H9 (cell line): ENCODE data around the gene LRP1-AS. TPM values are rescaled to one million over a fixed set of nuclear protein-coding genes. Genes with fewer than 3 reads are reported as not detected.

Experiments
- DNase-seq: peaks from one replicate; pipeline ENCODE4 v3.0.0-alpha.2; 2017
- H2AFZ ChIP-seq: one replicate; pipeline ENCODE4 v1.6.1; 2013; ENCODE audit warnings: mild to moderate bottlenecking, low read length, control low read depth, moderate library complexity
- H2AK5ac ChIP-seq: 2 replicates; pipeline ENCODE4 v1.6.1; 2013; ENCODE audit warnings: low read length, control low read depth, mixed read lengths; ENCODE audit not compliant: insufficient read length
- H2BK120ac ChIP-seq: one replicate; pipeline ENCODE4 v1.6.1; 2013; ENCODE audit warnings: low read depth, mild to moderate bottlenecking, low read length, control low read depth, inconsistent platforms; ENCODE audit not compliant: poor library complexity, severe bottlenecking
- H2BK12ac ChIP-seq: 2 replicates; pipeline ENCODE4 v1.6.1; 2013; ENCODE audit warnings: low read length, control low read depth, mixed read lengths, low read depth; ENCODE audit not compliant: insufficient read length
- H2BK15ac ChIP-seq: 2 replicates; pipeline ENCODE4 v1.6.1; 2013; ENCODE audit warnings: low read depth, low read length, control low read depth
- H2BK20ac ChIP-seq: one replicate; pipeline ENCODE4 v1.6.1; 2013; ENCODE audit warnings: low read depth, mild to moderate bottlenecking, low read length, control low read depth, inconsistent platforms; ENCODE audit not compliant: poor library complexity, severe bottlenecking
- H2BK5ac ChIP-seq: 2 replicates; pipeline ENCODE4 v1.6.1; 2013; ENCODE audit warnings: low read length, control low read depth, mixed read lengths; ENCODE audit not compliant: insufficient read length
- H3K14ac ChIP-seq: 2 replicates; pipeline ENCODE4 v1.6.1; 2013; ENCODE audit warnings: low read length, control low read depth; ENCODE audit not compliant: insufficient read depth
- H3K18ac ChIP-seq: 2 replicates; pipeline ENCODE4 v1.6.1; 2013; ENCODE audit warnings: low read depth, mild to moderate bottlenecking, mixed read lengths, low read length, control low read depth; ENCODE audit not compliant: insufficient read length
- H3K23ac ChIP-seq: 2 replicates; pipeline ENCODE4 v1.6.1; 2013; ENCODE audit warnings: low read length, control low read depth, mixed read lengths, low read depth; ENCODE audit not compliant: insufficient read length
- H3K23me2 ChIP-seq: 2 replicates; pipeline ENCODE4 v1.6.1; 2013; ENCODE audit warnings: low read depth, mild to moderate bottlenecking, mixed read lengths, low read length, control low read depth; ENCODE audit not compliant: insufficient read length, poor library complexity, severe bottlenecking
- H3K27ac ChIP-seq: 2 replicates; pipeline ENCODE4 v1.5.1; 2013; ENCODE audit warnings: low read length, control low read depth, mixed read lengths, low read depth; ENCODE audit not compliant: insufficient read length
- H3K27me3 ChIP-seq: 2 replicates; pipeline ENCODE4 v1.6.1; 2013; ENCODE audit warnings: low read length, control low read depth, inconsistent platforms; ENCODE audit not compliant: insufficient read depth
- H3K4ac ChIP-seq: 2 replicates; pipeline ENCODE4 v1.6.1; 2013; ENCODE audit warnings: low read depth, mild to moderate bottlenecking, control low read depth, inconsistent platforms, low read length, moderate library complexity
- H3K4me1 ChIP-seq: 2 replicates; pipeline ENCODE4 v1.6.1; 2013; ENCODE audit warnings: low read length, control low read depth, inconsistent platforms; ENCODE audit not compliant: insufficient read depth
- H3K4me2 ChIP-seq: 2 replicates; pipeline ENCODE4 v1.6.1; 2013; ENCODE audit warnings: low read length, control low read depth, mixed read lengths; ENCODE audit not compliant: insufficient read length, insufficient read depth
- H3K56ac ChIP-seq: 2 replicates; pipeline ENCODE4 v1.6.1; 2013; ENCODE audit warnings: low read depth, mild to moderate bottlenecking, mixed read lengths, low read length, control low read depth; ENCODE audit not compliant: insufficient read length
- H3K79me1 ChIP-seq: 2 replicates; pipeline ENCODE4 v1.6.1; 2013; ENCODE audit warnings: low read depth, mild to moderate bottlenecking, moderate library complexity, low read length, control low read depth, inconsistent platforms; ENCODE audit not compliant: insufficient read depth, poor library complexity, severe bottlenecking
- H3K79me2 ChIP-seq: 2 replicates; pipeline ENCODE4 v1.6.1; 2013; ENCODE audit warnings: low read length, control low read depth, inconsistent platforms; ENCODE audit not compliant: insufficient read depth
- H3K9ac ChIP-seq: 2 replicates; pipeline ENCODE4 v1.6.1; 2013; ENCODE audit warnings: low read length, control low read depth, mixed read lengths; ENCODE audit not compliant: insufficient read length; ENCODE audit errors: extremely low read depth
- H3K9me3 ChIP-seq: one replicate; pipeline ENCODE4 v1.6.1; 2013; ENCODE audit warnings: low read depth, low read length, inconsistent platforms; ENCODE audit not compliant: control insufficient read depth
- H3T11ph ChIP-seq: one replicate; pipeline ENCODE4 v1.6.1; 2013; ENCODE audit warnings: mild to moderate bottlenecking, low read length, control low read depth, inconsistent platforms
- H4K20me1 ChIP-seq: one replicate; pipeline ENCODE4 v1.6.1; 2013; ENCODE audit not compliant: control insufficient read depth, insufficient read length, insufficient read depth
- H4K5ac ChIP-seq: 2 replicates; pipeline ENCODE4 v1.6.1; 2013; ENCODE audit warnings: low read depth, mild to moderate bottlenecking, mixed read lengths, low read length, control low read depth; ENCODE audit not compliant: insufficient read length
- H4K8ac ChIP-seq: replicated peaks from 2 replicates; pipeline ENCODE4 v1.6.1; 2013; ENCODE audit warnings: low read length, control low read depth, mixed read lengths, low read depth; ENCODE audit not compliant: insufficient read length
- H4K91ac ChIP-seq: 2 replicates; pipeline ENCODE4 v1.6.1; 2013; ENCODE audit warnings: low read depth, mild to moderate bottlenecking, moderate library complexity, mixed read lengths, low read length, control low read depth; ENCODE audit not compliant: insufficient read length
- H3K27ac Mint-ChIP-seq, 3 experiments: 2 replicates in 2 of 3; 3 replicates in 1 of 3; pipeline ENCODE4 v1.8.0; 2020 to 2021; ENCODE audit warnings: mixed read lengths in 3 of 3, mild to moderate bottlenecking in 1 of 3, moderate library complexity in 1 of 3
- H3K27me3 Mint-ChIP-seq: 2 replicates; pipeline ENCODE4 v1.8.0; 2021; ENCODE audit warnings: low read depth, mild to moderate bottlenecking, moderate library complexity, mixed read lengths
- H3K36me3 Mint-ChIP-seq, 3 experiments: 2 replicates in 2 of 3; 3 replicates in 1 of 3; pipeline ENCODE4 v1.8.0; 2020 to 2021; ENCODE audit warnings: low read depth in 3 of 3, mixed read lengths in 3 of 3; ENCODE audit not compliant: insufficient read depth in 1 of 3
- H3K4me1 Mint-ChIP-seq, 2 experiments: 2 replicates each; pipeline ENCODE4 v1.8.0; 2020; ENCODE audit warnings: mixed read lengths in 2 of 2
- H3K4me3 Mint-ChIP-seq, 2 experiments: 2 replicates in 1 of 2; 3 replicates in 1 of 2; pipeline ENCODE4 v1.8.0; 2020 to 2021; ENCODE audit warnings: mild to moderate bottlenecking in 2 of 2, mixed read lengths in 2 of 2, moderate library complexity in 1 of 2
- H3K9me3 Mint-ChIP-seq, 2 experiments: 2 replicates in 1 of 2; 3 replicates in 1 of 2; pipeline ENCODE4 v1.8.0; 2020; ENCODE audit warnings: mild to moderate bottlenecking in 2 of 2, mixed read lengths in 2 of 2, moderate library complexity in 1 of 2
- CTCF ChIP-seq: fragments of 200-600 bp; sonication (generic); conservative IDR thresholded peaks from 3 replicates; pipeline ENCODE4 v1.8.0; 2021; ENCODE audit warnings: antibody characterized with exemption, mild to moderate bottlenecking
- WGBS: extraction: QIAGEN DNeasy Blood & Tissue Kit; methylation state at CpG from one replicate; pipeline ENCODE4 v1.1.7; 2013; ENCODE audit warnings: missing lambda C conversion rate, low lambda C conversion rate, mixed read lengths; ENCODE audit not compliant: insufficient read length; ENCODE audit errors: extremely low coverage; 5-methylcytosine and 5-hydroxymethylcytosine counted together
- total RNA-seq: library from RNA; stranded (reverse); gene quantifications from 2 replicates; pipeline ENCODE4 v1.2.1, GENCODE V29; 2021

The LRP1-AS gene
- total RNA-seq, 1 experiment from 2014 or later = not detected

DNA sequence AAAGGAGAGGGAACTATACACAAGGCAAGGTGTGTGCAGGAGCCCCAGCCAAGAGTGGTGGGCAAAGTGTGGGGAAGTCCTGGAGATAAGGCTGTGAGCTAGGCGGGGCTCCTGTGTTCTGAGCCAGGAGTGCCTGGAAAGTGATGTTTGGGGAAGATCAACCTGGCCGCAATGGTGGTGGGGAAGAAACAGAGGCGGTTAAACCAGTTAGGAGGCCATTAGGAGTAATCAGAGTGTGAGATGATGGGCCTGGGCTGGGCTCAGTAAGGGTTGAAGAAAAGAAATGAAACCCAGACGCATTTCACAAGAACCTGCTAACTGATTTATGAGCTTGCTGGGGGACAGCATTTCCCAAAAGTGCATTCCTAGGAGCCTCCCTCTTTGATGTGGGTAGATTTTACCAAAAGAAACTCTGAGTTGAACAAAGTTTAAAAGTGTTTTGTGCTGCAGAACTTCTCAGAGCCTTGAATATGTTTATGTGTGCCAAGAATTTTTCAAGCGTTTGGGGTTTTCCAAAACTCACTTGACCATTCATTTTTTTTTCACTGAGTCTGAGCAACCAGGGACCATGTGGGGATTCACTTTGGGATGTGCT, 34.2 kb upstream of the LRP1-AS start:
- no peak overlapping the region for H2AK5ac ChIP-seq
- H3K36me3 Mint-ChIP-seq = peaks cover 50 to 92% (median 91%) of the 10 kb centered on the region in 3 experiments; a peak in 6 of 7 replicates
- no peak overlapping the region for H3K56ac ChIP-seq
- H2BK20ac ChIP-seq = no peak overlapping the region
- TF ChIP-seq CTCF = no peak
- H2BK15ac ChIP-seq = no peak overlapping the region
- H3K9me3 ChIP-seq = no peaks in the 10 kb centered on the region
- peaks cover 4 to 5% of the 10 kb centered on the region in 2 experiments for H3K4me1 Mint-ChIP-seq
- DNase-seq = no peak
- no peak overlapping the region for H3T11ph ChIP-seq
- no peaks in the 10 kb centered on the region for H3K79me1 ChIP-seq
- H3K4me3 Mint-ChIP-seq = no peak overlapping the region
- no peak overlapping the region for H3K4ac ChIP-seq
- H3K18ac ChIP-seq = no peak overlapping the region
- no peak overlapping the region for H3K14ac ChIP-seq
- no peaks in the 10 kb centered on the region for H3K79me2 ChIP-seq
- H3K4me2 ChIP-seq = no peak overlapping the region
- no peaks in the 10 kb centered on the region for H3K27me3 ChIP-seq
- H4K8ac ChIP-seq = no peak overlapping the region
- no peak overlapping the region for H2BK12ac ChIP-seq
- no peaks in the 10 kb centered on the region for H4K20me1 ChIP-seq
- no peak overlapping the region for H2BK120ac ChIP-seq
- no peak overlapping the region for H4K91ac ChIP-seq
- H3K27me3 Mint-ChIP-seq = no peaks in the 10 kb centered on the region
- H2BK5ac ChIP-seq = no peak overlapping the region
- H2AFZ ChIP-seq = no peak overlapping the region
- no peak overlapping the region for H3K23ac ChIP-seq
- H4K5ac ChIP-seq = no peak overlapping the region
- peak overlapping the region in 2 of 3 experiments; percentile 30 to 32; a peak in 3 of 7 replicates for H3K27ac Mint-ChIP-seq
- no peak overlapping the region for H3K9ac ChIP-seq
- no peaks in the 10 kb centered on the region for H3K4me1 ChIP-seq
- no peaks in the 10 kb centered on the region for H3K9me3 Mint-ChIP-seq
- no peaks in the 10 kb centered on the region for H3K23me2 ChIP-seq
- no CpG with 5 or more reads among the region's 5 CpGs for WGBS
- H3K27ac ChIP-seq = no peak overlapping the region
